ELF-1 (cell line): ENCODE measurements around the gene FARP1.
"Not testable (repeated sequence)": the region's sequence is repeated elsewhere in the genome, so short reads cannot be mapped to it uniquely, and the experiment has no call there.

Source experiments
- DNase-seq: peaks from one replicate; pipeline ENCODE4 v3.0.0-alpha.2; 2016; ENCODE audit warnings: low read depth, low spot score

FARP1 gene

DNA sequence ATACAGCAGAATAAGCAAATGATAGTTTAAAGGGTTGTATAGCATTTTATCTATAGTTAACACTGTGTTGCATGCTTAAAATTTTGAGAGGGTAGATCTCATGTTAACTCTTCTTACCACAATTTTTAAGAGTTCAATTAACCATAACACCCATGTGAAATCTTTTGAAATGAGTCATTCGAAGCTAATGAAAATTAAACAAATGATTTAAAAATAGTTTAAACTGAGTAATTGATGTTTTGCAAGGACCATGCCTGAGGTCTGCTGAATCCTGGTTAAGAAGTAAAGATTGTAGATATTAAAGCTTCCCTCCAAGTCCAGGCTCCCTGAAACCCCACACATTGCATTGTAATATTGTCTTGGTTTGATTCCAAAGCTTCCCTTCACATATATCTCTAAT, 210.9 kb downstream of the FARP1 start:
- no peak for DNase-seq

DNA sequence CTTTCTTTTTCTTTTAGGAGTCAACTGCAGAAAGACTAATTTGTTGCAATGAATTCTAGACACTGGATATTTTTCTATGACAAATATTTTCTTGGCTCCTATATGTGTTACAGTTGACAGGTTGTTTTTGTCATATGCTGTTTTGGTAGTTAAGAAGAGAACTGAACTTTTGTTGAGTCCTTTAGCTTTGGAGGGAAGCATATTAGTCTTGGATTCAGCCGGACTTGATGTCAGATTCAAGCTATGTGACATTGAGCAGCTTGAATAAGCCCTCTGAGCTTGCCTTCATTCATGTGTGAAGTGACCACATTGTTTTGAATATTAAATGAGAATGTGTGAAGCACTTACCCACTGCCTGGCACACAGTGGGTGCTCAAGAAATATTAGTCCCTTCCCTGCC, 216.0 kb downstream of the FARP1 start:
- no peak for DNase-seq

DNA sequence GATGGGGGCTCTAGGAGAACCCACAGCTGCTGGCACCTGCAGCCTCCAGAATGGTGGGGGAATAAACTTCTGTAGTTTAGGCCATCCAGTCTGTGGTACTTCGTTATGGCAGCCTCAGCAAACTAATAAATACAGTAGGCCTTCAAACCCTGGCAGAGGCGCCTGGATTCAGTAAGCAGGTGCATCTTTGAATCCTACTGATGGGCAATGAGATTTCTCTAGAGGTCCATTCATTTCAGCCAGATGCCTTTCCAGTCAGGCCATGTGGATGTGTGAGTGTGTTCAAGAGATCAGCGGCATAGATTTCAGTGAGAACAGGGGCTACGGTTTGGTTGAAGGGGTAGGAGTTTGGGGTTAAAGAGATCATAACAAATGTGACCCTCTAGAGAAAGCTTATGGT, 217.7 kb downstream of the FARP1 start:
- DNase-seq, result no peak

DNA sequence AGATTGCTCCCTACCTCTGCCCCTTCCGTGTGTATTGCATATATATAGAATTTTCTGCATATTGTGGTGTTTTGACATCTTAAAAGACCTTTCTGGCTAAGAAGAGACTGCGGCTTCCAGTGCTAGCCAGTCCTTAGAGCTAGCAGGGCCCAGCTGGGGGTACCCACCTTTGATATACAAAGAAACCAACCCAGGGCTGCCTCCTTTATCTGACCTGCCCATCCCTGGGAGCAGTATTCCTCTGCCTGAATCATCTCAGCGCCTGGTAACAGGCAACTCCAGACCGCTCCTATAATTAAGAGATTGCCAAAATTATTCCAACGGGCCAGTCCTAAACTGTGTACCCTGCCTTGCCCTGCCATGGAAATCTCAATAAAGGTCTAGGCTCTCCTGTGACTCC, 220.4 kb downstream of the FARP1 start:
- no peak for DNase-seq

GRCh38 chr13:98364179-98364578, 221.3 kb downstream of the FARP1 start:
- DNase-seq, result no peak

GRCh38 chr13:98364647-98365046, 221.8 kb downstream of the FARP1 start:
- peak; percentile 27 for DNase-seq

GRCh38 chr13:98365302-98365701, 222.4 kb downstream of the FARP1 start:
- DNase-seq, result no peak

- DNase-seq, result no peak
Measured at GRCh38 chr13:98366010-98366409, 223.1 kb downstream of the FARP1 start.

DNA sequence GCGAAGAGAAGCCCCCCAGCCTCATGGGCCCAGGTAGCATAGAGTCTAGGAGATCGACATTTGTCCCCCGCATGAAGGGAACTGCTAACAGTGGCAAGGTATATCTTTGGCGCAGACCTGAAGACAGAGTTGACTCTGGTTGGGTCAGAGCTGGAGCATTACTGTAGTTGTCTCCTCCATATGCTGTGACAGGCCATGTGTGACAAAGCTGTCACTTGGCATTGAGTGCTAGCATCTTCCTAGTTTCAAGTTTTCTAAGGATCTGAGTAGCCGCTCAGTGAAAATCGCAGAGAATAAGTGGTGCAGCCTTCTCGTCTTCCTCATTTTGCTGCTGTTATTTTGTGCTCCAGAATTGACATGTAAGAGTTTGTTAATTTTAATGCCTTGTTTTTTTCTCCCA, 223.5 kb downstream of the FARP1 start:
- no peak for DNase-seq

GRCh38 chr13:98366959-98367358, 224.1 kb downstream of the FARP1 start:
- DNase-seq, result no peak

- DNase-seq, result no peak
Measured at GRCh38 chr13:98368019-98368418, 225.1 kb downstream of the FARP1 start.

DNA sequence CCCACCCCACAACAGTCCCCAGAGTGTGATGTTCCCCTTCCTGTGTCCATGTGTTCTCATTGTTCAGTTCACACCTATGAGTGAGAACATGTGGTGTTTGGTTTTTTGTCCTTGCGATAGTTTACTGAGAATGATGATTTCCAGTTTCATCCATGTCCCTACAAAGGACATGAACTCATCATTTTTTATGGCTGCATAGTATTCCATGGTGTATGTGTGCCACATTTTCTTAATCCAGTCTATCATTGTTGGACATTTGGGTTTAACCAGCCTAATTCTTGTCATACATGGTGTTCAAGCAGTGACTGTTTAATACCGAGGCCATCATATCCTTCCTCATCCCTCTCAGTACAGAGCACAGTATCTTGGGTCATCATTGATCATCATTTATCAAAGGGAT, 226.6 kb downstream of the FARP1 start:
- DNase-seq, result not testable (repeated sequence)

- no peak for DNase-seq
Measured at GRCh38 chr13:98370261-98370660, 227.4 kb downstream of the FARP1 start.

DNA sequence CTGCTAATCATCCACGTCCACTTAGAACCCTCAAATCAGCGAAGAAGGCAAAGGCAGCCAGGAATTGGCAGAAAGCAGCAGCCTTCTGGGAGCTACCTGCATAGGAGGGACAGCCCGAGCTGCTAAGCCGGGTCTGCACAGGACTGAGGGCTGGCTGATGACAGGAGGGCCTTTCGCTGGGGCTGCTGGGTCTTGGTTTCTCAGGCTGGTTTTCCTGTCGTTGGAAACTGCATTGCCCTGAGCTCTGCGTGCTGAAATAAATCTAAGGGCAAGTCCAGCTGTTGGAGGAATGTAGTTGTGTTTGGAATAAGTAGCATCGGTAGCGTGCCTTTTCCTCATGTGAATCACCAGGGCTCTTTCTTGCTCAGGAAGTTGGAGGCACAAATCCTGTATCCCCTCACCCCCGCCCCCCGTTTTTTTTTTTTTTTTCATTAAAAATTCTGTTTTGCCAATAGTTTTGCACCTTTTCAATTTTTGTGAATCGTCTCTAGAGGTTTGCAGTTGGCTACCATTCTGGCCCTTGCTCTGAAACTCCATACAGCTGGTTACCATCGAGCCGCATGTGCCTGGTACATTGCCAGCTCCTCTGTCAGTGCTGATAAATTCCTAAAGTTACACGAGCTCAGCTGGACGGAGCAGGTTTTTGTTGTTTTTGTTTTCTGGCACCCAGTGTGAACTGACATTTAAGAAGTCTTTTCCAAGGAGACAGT, 228.1 kb downstream of the FARP1 start:
- DNase-seq, result no peak

DNA sequence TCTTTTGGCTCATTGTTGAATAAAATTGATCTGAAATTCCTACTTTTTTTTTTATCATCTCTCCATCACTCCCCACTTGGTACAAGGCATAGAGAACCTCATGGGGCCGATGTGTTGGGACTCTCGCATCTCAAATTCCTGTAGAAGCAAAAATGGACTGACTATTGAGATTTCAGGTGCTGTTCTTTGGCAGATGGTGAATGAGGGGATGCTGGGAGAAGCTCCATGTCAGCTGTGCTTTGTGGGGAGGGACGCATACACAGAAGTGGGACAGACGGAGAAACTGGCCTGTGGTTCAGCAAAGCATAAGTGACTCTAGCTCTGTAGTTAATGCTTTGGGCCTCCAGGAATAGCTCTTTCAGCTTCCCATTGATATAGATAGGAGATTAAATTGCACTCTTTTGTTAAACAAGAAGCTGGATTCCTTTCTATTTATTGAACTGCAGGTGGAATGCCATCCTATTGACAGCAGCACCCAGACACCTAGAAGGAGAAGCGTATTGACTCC, 228.7 kb downstream of the FARP1 start:
- DNase-seq, result no peak

DNA sequence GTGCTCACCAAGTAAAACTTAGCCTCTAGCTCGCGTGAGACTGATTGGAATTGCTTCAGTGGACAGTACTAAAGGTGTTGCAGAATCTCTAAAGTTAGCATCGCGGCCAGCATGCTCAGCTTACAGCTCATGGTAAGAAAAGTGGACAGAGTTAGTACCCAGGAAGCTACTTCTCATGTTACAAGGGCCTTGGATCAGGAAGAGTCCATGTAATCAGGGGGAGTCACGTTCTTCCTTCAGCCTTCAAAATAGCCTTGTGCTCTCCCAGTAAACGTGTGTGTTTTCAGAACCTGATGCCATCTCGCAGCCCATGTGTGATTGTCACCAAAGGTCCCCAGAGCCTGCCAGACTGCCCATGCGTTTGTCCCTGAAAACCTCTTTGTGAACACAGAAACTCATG, 230.0 kb downstream of the FARP1 start:
- DNase-seq, result no peak

- no peak for DNase-seq
Measured at GRCh38 chr13:98374750-98375149, 231.9 kb downstream of the FARP1 start.

- DNase-seq, result no peak
Measured at GRCh38 chr13:98377635-98378378, 234.9 kb downstream of the FARP1 start.

DNA sequence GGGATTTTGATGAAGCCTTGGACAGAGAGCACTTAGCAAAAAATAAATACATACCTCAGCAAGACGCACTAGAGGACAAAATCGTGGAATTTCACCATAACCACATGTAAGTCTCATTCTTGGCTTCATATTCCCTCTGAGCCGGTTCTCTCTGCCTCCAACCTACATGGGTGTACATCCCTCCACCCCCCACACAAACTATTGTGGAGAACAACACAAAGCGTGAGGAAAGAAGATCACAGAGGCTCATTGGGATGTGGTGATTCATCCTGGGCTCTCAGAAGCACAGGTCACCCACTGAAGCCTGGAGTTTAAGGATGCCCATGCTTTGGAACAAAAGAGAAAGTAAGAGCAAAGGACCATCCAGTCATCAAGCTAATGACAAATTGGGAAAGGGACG, 241.8 kb downstream of the FARP1 start:
- DNase-seq, result no peak

- no peak for DNase-seq
Measured at GRCh38 chr13:98385606-98386005, 242.7 kb downstream of the FARP1 start.

- no peak for DNase-seq
Measured at GRCh38 chr13:98386637-98387036, 243.7 kb downstream of the FARP1 start.

- DNase-seq, result no peak
Measured at GRCh38 chr13:98389319-98389718, 246.4 kb downstream of the FARP1 start.

DNA sequence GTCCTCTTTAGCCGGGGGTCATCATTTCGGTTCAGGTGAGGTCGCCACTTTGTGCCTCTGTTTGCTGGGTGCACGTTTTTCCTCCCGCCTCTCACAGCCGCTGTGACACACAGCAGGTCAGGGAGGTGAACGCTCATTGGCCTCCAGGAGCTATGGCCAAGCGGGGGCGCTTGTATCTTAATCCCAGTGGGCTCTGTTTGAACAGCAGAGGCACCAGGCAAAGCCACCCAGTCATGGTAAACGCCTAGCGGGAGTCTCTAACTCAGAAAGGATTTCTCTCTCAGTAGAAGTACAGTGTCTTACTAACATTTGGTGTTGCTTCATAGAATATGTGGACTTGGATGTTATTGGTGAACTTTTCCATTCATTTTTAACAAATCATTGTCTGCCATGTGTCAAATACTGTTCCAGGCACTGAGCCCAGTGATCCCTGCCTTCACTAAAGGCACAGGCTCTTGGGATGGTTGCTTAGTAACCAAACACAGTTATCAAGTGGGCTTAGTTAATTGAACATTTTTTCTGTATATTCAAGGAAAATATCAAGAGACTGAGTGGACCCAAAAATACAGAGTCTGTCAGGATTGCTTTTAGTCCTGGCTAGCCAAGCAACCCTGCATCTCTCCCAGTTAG, 247.3 kb downstream of the FARP1 start:
- DNase-seq, result peak; percentile 19
